Endothelial cell (in vitro differentiated cells): ENCODE measurements around the gene HMG20B. TPM values are rescaled to one million over a fixed set of nuclear protein-coding genes. Genes with fewer than 3 reads are reported as not detected.
"Not testable (repeated sequence)": the region's sequence is repeated elsewhere in the genome, so short reads cannot be mapped to it uniquely, and the experiment has no call there.

Experiments used
- DNase-seq: peaks from one replicate; pipeline ENCODE4 v3.0.0; 2021; ENCODE audit warnings: low spot score
- H3K27ac Mint-ChIP-seq: one replicate; pipeline ENCODE4 v1.8.0; 2021; ENCODE audit warnings: mixed read lengths, inconsistent platforms; ENCODE audit not compliant: unreplicated experiment
- H3K27me3 Mint-ChIP-seq: one replicate; pipeline ENCODE4 v1.8.0; 2021; ENCODE audit warnings: mild to moderate bottlenecking, moderate library complexity, mixed read lengths, inconsistent platforms; ENCODE audit not compliant: unreplicated experiment
- H3K36me3 Mint-ChIP-seq: one replicate; pipeline ENCODE4 v1.8.0; 2021; ENCODE audit warnings: mild to moderate bottlenecking, low read depth, mixed read lengths, inconsistent platforms; ENCODE audit not compliant: unreplicated experiment
- H3K4me1 Mint-ChIP-seq: one replicate; pipeline ENCODE4 v1.8.0; 2021; ENCODE audit warnings: mild to moderate bottlenecking, mixed read lengths, inconsistent platforms; ENCODE audit not compliant: unreplicated experiment
- H3K4me3 Mint-ChIP-seq: one replicate; pipeline ENCODE4 v1.8.0; 2021; ENCODE audit warnings: mild to moderate bottlenecking, mixed read lengths, inconsistent platforms; ENCODE audit not compliant: unreplicated experiment
- H3K9me3 Mint-ChIP-seq: one replicate; pipeline ENCODE4 v1.8.0; 2021; ENCODE audit warnings: mixed read lengths, inconsistent platforms; ENCODE audit not compliant: unreplicated experiment
- CTCF ChIP-seq: fragments of 200-600 bp; sonication (generic); IDR thresholded peaks from one replicate; pipeline ENCODE4 v1.5.0; 2021; ENCODE audit warnings: antibody characterized with exemption; ENCODE audit not compliant: unreplicated experiment
- total RNA-seq: library from RNA; stranded (reverse); fragmentation: NEBNext Ultra II Directional; extraction: Animal tissue kit (Norgen Biotek cat#: 25700); gene quantifications from one replicate; pipeline ENCODE4 v1.2.1, GENCODE V29; 2021; ENCODE audit not compliant: unreplicated experiment

The HMG20B gene
- total RNA-seq, 1 donor from 2014 or later: 77.2 TPM

DNA sequence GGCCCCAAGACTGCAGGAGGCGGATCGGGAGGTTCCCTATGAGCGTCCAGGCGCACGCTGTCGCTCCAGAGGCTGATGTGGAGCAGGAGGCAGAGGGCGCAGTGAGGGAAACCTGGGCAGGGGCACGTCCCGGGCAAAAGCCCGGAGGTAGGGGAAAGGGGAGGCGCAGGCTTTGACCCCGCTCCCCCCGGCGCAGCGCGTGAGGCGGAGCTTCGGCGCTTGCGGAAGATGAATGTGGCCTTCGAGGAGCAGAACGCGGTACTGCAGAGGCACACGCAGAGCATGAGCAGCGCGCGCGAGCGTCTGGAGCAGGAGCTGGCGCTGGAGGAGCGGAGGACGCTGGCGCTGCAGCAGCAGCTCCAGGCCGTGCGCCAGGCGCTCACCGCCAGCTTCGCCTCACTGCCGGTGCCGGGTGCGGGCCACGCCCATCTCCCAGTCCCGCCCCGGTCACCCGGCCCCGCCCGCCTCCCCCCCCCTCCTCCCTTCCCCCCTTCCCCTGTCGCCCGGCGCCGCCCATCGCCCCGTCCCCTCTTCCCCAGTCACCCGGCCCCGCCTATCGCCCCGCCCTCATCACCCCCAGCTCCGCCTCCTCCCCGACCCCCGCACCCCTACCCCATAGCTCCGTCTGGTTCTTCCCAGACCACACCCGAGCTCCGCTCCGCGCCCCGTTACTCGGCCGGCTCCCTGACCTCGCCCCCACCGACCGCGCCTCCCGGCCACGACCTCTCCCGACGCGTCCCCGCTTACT lies 4.1 kb downstream of the HMG20B start:
- H3K4me1 Mint-ChIP-seq: peaks cover 11% of the 10 kb centered on the region
- no peaks in the 10 kb centered on the region for H3K9me3 Mint-ChIP-seq
- no peak overlapping the region for H3K27ac Mint-ChIP-seq
- H3K27me3 Mint-ChIP-seq: peaks cover 26% of the 10 kb centered on the region
- H3K4me3 Mint-ChIP-seq: peak overlapping the region; percentile 31
- no peak for TF ChIP-seq CTCF
- H3K36me3 Mint-ChIP-seq: peaks cover 12% of the 10 kb centered on the region
- peak; percentile 42 for DNase-seq

- peaks cover 26% of the 10 kb centered on the region for H3K27me3 Mint-ChIP-seq
- TF ChIP-seq CTCF: no peak
- H3K27ac Mint-ChIP-seq: no peak overlapping the region
- peaks cover 12% of the 10 kb centered on the region for H3K36me3 Mint-ChIP-seq
- no peak overlapping the region for H3K4me3 Mint-ChIP-seq
- H3K4me1 Mint-ChIP-seq: peaks cover 11% of the 10 kb centered on the region
- no peaks in the 10 kb centered on the region for H3K9me3 Mint-ChIP-seq
- DNase-seq: no peak
Observed at GRCh38 chr19:3577723-3578344, 5.1 kb downstream of the HMG20B start.

DNA sequence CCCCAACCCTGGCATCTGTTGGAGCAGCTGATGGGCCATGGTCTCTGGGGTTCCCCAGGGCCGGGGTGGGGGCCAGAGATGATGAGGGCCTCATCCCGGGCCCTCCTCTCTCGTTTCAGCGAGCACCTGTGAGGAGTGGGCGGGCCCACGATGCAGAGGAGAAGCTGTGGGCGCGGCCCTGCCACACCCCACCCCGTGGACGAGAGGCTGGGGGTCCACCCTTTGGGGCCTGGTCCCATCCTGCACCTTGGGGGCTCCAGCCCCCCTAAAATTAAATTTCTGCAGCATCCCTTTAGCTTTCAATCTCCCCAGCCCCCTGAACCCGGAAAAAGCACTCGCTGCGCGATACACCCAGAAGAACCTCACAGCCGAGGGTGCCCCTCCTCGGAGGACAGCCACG lies 5.6 kb downstream of the HMG20B start:
- H3K9me3 Mint-ChIP-seq: no peaks in the 10 kb centered on the region
- DNase-seq: no peak
- H3K27me3 Mint-ChIP-seq: peaks cover 26% of the 10 kb centered on the region
- no peak overlapping the region for H3K27ac Mint-ChIP-seq
- no peak overlapping the region for H3K4me3 Mint-ChIP-seq
- TF ChIP-seq CTCF: no peak
- peaks cover 11% of the 10 kb centered on the region for H3K4me1 Mint-ChIP-seq
- H3K36me3 Mint-ChIP-seq: peaks cover 12% of the 10 kb centered on the region

GRCh38 chr19:3580156-3580934 lies 7.6 kb downstream of the HMG20B start:
- Mint-ChIP-seq H3K4me3 (no peak overlapping the region), H3K27me3 (peaks cover 18% of the 10 kb centered on the region), H3K36me3 (peaks cover 1% of the 10 kb centered on the region), H3K4me1 (peaks cover 6% of the 10 kb centered on the region), H3K27ac (no peak overlapping the region), H3K9me3 (no peaks in the 10 kb centered on the region)
- no peak for DNase-seq
- no peak for TF ChIP-seq CTCF

DNA sequence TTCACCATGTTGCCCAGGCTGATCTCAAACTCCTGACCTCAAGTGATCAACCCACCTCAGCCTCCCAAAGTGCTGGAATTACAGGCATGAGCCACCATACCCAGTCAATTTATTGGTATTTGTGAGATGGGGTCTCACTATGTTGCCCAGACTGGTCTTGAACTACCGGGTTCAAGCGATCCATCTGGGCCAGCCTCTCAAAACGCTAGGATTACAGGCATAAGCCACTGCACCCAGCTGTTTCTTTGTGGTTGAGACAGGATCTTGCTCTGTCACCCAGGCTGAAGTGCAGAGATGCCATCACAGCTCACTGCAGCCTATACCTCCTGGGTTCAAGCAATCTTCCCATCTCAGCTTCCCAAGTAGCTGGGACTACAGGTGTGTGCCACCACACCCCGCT lies 9.0 kb downstream of the HMG20B start:
- H3K4me3 Mint-ChIP-seq, H3K36me3 Mint-ChIP-seq, DNase-seq, H3K9me3 Mint-ChIP-seq, H3K4me1 Mint-ChIP-seq, H3K27ac Mint-ChIP-seq: not testable (repeated sequence)
- peaks cover 14% of the 10 kb centered on the region for H3K27me3 Mint-ChIP-seq

DNA sequence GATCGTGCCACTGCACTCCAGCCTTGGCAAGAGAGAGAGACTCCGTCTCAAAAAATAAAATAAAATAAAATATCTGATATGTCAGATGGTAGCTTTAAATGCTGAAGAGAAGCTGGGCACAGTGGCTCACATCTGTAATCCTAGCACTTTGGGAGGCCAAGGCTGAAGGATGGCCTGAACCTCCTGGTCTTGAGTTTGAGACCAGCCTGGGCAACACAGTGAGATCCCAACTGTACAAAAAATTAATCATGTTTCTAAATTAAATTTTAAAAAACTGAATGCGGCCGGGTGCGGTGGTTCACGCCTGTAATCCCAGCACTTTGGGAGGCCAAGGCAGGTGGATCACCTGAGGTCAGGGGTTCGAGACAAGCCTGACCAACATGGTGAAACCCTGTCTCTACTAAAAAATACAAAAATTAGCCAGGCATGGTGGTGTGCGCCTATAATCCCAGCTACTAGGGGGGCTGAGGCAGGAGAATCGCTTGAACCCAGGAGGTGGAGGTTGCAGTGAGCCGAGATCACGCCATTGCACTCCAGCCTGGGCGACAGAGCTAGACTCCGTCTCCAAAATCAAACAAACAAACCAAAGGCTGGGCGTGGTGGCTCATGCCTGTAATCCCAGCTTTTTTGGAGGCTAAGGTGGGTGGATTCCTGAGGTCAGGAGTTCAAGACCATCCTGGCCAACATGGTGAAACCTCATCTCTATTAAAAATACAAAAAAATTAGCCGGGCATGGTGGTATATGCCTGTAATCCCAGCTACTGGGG lies 11.5 kb downstream of the HMG20B start:
- H3K27me3 Mint-ChIP-seq, H3K4me3 Mint-ChIP-seq, H3K36me3 Mint-ChIP-seq, DNase-seq, H3K27ac Mint-ChIP-seq, H3K4me1 Mint-ChIP-seq, H3K9me3 Mint-ChIP-seq: not testable (repeated sequence)
